Fibroblast of the aortic adventitia (primary cell): ENCODE results near the gene SNX5. TPM values are rescaled to one million over a fixed set of nuclear protein-coding genes. Genes with fewer than 3 reads are reported as not detected.

Experiments used
- DNase-seq: peaks from one replicate; pipeline ENCODE4 v3.0.0-alpha.2; 2010; ENCODE audit warnings: low read depth
- H3K4me3 ChIP-seq: 2 replicates; pipeline ENCODE4 v1.5.1; 2011; ENCODE audit warnings: low read depth, mild to moderate bottlenecking, control low read depth, low read length, moderate library complexity
- total RNA-seq: library from RNA; depleted of rRNA; stranded (reverse); fragments of >200 nt; gene quantifications from 2 replicates; pipeline ENCODE4 v1.2.3, GENCODE V29; 2012; ENCODE audit warnings: low replicate concordance
- TF ChIP-seq, protein P1 (sequence below): IDR thresholded peaks from 2 replicates; pipeline ENCODE4 v1.5.1; 2011; ENCODE audit warnings: mild to moderate bottlenecking, low read length, control low read depth, inconsistent platforms; ENCODE audit not compliant: insufficient read depth

SNX5 gene
- total RNA-seq, 1 donor: 99.7 TPM

- TF ChIP-seq, protein P1, sequence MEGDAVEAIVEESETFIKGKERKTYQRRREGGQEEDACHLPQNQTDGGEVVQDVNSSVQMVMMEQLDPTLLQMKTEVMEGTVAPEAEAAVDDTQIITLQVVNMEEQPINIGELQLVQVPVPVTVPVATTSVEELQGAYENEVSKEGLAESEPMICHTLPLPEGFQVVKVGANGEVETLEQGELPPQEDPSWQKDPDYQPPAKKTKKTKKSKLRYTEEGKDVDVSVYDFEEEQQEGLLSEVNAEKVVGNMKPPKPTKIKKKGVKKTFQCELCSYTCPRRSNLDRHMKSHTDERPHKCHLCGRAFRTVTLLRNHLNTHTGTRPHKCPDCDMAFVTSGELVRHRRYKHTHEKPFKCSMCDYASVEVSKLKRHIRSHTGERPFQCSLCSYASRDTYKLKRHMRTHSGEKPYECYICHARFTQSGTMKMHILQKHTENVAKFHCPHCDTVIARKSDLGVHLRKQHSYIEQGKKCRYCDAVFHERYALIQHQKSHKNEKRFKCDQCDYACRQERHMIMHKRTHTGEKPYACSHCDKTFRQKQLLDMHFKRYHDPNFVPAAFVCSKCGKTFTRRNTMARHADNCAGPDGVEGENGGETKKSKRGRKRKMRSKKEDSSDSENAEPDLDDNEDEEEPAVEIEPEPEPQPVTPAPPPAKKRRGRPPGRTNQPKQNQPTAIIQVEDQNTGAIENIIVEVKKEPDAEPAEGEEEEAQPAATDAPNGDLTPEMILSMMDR: no peak
- DNase-seq: no peak
- no peak overlapping the region for H3K4me3 ChIP-seq
These were observed 27.3 kb downstream of the SNX5 start for GRCh38 chr20:17941087-17941825.

DNA sequence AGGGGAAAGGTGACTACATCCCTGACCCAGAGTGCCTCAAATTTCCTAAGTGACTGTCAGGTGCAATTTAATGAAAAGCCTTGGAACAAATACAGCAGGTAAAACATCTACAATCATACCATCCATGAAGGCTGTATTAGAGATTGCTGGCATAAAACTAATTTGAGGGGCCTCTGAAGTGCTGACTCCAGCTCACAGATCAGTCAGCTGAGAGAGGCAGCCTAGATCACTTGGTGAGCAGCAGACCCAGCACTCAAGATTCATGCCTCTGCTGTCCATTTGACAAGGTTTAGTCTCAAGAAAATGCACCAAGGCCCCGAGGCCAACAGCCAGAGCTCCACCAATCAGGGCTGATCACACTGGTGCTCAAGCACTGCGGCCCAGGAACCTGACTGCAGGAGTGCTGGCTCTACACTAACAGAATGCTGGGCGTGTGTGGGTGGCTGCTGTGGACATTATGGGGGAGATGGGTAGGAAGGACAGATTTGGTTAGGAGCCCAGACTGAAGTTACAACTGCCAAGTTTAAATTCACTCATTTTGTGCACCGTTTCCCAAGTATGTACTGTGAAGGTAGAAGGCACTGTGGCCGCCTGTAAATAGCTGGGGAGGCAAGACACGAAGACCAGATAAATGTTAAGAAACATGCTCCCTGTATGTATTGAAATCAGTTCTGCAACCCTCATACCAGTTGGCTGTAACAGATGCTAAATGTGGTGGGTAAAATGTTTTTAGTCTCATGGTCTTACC, 28.2 kb downstream of the SNX5 start:
- H3K4me3 ChIP-seq: no peak overlapping the region
- TF ChIP-seq, protein P1: no peak
- DNase-seq: no peak

DNA sequence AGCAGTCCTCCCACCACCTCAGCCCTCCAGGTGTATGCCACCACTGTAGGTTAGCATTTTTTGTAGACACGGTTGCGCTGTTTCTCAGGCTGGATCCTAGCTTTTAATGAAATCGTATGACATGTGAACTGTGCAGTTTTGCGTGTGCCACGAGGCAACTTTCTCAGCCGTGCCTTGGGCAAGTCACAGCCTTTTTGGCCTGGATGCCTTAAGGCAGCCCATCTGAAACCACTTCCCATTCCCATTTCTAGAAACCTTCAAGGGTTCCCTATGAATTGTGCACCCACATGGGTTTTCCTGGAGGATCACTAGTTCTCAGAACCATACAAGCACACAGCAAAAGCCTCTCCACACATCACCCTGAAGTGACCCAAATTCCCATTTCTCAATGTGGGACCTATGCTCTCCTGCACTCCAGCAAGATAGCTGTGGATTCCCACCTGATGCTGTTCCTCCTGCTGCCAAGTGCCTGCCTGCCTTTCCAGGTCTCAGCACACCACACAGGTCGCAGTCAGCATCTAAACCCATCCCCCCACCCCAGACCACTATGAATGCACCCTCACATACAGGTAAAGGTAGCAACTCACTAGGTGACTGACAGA, 28.9 kb downstream of the SNX5 start:
- no peak overlapping the region for H3K4me3 ChIP-seq
- TF ChIP-seq, protein P1: no peak
- DNase-seq: no peak

GRCh38 chr20:17938871-17939619, 29.5 kb downstream of the SNX5 start:
- H3K4me3 ChIP-seq: no peak overlapping the region
- TF ChIP-seq, protein P1: peak; percentile 94
- DNase-seq: peak; percentile 69

DNA sequence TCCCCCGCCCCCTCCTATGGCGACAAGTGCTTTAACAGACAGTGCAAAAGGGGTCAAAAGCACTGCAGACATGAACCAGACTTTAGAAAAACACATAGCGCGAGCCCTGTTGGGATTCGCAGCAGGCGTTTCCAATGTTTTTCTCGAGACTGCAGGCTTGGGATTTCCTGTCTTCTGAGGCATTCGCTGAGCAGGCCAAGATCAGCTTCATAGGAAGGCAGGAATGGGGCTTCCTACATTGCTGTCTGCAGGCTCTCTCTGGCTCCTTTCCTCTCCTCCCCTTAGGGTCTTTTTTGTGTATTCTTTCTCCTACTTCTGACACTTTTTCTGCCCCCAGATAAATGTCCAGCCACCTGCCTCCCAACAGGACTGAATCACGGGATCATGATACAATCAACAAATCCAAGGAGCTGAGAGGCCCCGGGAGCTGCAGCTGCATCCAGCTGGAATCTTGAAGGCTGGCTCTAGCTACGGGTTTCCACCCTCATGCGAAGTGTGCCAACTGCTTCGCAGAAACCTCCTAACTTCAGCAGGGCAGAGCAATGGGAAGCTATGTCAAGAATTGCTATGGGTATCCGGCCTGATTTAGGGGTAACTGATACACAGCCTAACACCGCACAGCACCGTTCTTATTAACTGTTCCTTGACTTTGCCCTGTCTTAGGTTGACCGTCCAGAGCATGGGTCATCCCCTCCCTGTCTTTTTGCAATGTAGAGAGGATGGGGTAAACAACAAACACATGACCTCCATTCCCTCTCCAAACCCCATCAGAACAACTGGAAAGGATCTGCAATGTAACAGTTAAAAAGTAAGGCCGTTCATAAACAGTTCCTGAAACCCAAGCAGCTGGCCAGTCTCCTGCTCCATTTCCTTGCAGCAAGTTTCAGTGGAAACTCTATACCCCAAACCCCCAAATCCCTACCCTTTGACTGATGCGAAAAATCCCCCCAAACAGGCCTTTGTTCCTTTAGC, 31.5 kb downstream of the SNX5 start:
- TF ChIP-seq, protein P1: no peak
- DNase-seq: peak; percentile 87
- H3K4me3 ChIP-seq: peak overlapping the region; percentile 1
